GM23338 (cell line): ENCODE results near the gene PLEKHO1. TPM values are rescaled to one million over a fixed set of nuclear protein-coding genes. Genes with fewer than 3 reads are reported as not detected.

ENCODE experiments used
- ATAC-seq: fragments of 200-7000 bp; cut with Tn5 transposase; 3 replicates; pipeline ENCODE4 v1.9.1; 2020
- DNase-seq: peaks from one replicate; pipeline ENCODE4 v3.0.0-alpha.2; 2015; ENCODE audit warnings: low spot score
- H2AFZ ChIP-seq: fragments of 200-600 bp; sonication (generic); 2 replicates; pipeline ENCODE4 v1.8.0; 2016; ENCODE audit warnings: antibody characterized with exemption, mild to moderate bottlenecking, moderate library complexity
- H3F3A ChIP-seq: fragments of 200-600 bp; sonication (generic); replicated peaks from 2 replicates; pipeline ENCODE4 v1.8.0; 2017; ENCODE audit warnings: antibody characterized with exemption, mixed run types, low read depth
- H3K27ac ChIP-seq: fragments of 200-600 bp; sonication (generic); 2 replicates; pipeline ENCODE4 v1.6.1; 2016; ENCODE audit warnings: low read depth
- H3K27me3 ChIP-seq: fragments of 200-600 bp; sonication (generic); 2 replicates; pipeline ENCODE4 v1.8.0; 2016; ENCODE audit warnings: mild to moderate bottlenecking, mixed run types, moderate library complexity; ENCODE audit not compliant: insufficient read depth
- H3K36me3 ChIP-seq: fragments of 200-600 bp; sonication (generic); 2 replicates; pipeline ENCODE4 v1.8.0; 2016; ENCODE audit warnings: mild to moderate bottlenecking; ENCODE audit not compliant: insufficient read depth
- H3K4me1 ChIP-seq: fragments of 200-600 bp; sonication (generic); 2 replicates; pipeline ENCODE4 v1.8.0; 2016; ENCODE audit warnings: mild to moderate bottlenecking, moderate library complexity; ENCODE audit not compliant: insufficient read depth
- H3K4me2 ChIP-seq: fragments of 200-600 bp; sonication (generic); 2 replicates; pipeline ENCODE4 v1.7.1; 2017; ENCODE audit warnings: mixed run types
- H3K4me3 ChIP-seq: fragments of 200-600 bp; sonication (generic); 2 replicates; pipeline ENCODE4 v1.6.1; 2016; ENCODE audit warnings: mixed run types
- H3K79me2 ChIP-seq: fragments of 200-600 bp; sonication (generic); replicated peaks from 2 replicates; pipeline ENCODE4 v1.8.0; 2017; ENCODE audit warnings: mild to moderate bottlenecking; ENCODE audit not compliant: insufficient read depth
- H3K9me2 ChIP-seq: fragments of 200-600 bp; sonication (generic); 2 replicates; pipeline ENCODE4 v1.8.0; 2017; ENCODE audit not compliant: insufficient read depth
- H4K20me1 ChIP-seq: fragments of 200-600 bp; sonication (generic); replicated peaks from 2 replicates; pipeline ENCODE4 v1.8.0; 2017; ENCODE audit warnings: mild to moderate bottlenecking; ENCODE audit not compliant: insufficient read depth
- H3K27ac Mint-ChIP-seq: 2 replicates; pipeline ENCODE4 v1.8.0; 2020; ENCODE audit warnings: inconsistent platforms, mild to moderate bottlenecking, moderate library complexity, mixed read lengths
- H3K27me3 Mint-ChIP-seq: 3 replicates; pipeline ENCODE4 v1.8.0; 2022; ENCODE audit warnings: low read depth, mild to moderate bottlenecking, moderate library complexity, mixed read lengths, inconsistent platforms; ENCODE audit not compliant: insufficient read depth, poor library complexity
- H3K36me3 Mint-ChIP-seq: 3 replicates; pipeline ENCODE4 v1.8.0; 2021; ENCODE audit warnings: low read depth, mild to moderate bottlenecking, inconsistent platforms, moderate library complexity, mixed read lengths
- H3K4me1 Mint-ChIP-seq: 3 replicates; pipeline ENCODE4 v1.8.0; 2020; ENCODE audit warnings: mild to moderate bottlenecking, inconsistent platforms, mixed read lengths
- H3K4me3 Mint-ChIP-seq: 3 replicates; pipeline ENCODE4 v1.8.0; 2021; ENCODE audit warnings: moderate library complexity, mild to moderate bottlenecking, inconsistent platforms, mixed read lengths
- H3K9me3 Mint-ChIP-seq: 3 replicates; pipeline ENCODE4 v1.8.0; 2020; ENCODE audit warnings: moderate library complexity, mild to moderate bottlenecking, inconsistent platforms, mixed read lengths
- CREB1 ChIP-seq: fragments of 250-450 bp; sonication (Bioruptor Pico); IDR thresholded peaks from 2 replicates; pipeline ENCODE4 v1.5.0; 2020; ENCODE audit warnings: low read depth, mild to moderate bottlenecking, moderate library complexity
- ETS1 ChIP-seq: IDR thresholded peaks from 2 replicates; pipeline ENCODE4 v1.6.1; 2016; ENCODE audit warnings: antibody characterized with exemption
- POLR2AphosphoS5 ChIP-seq: IDR thresholded peaks from 2 replicates; pipeline ENCODE4 v1.6.1; 2016; ENCODE audit warnings: antibody characterized with exemption, low read depth
- REST ChIP-seq: IDR thresholded peaks from one replicate; pipeline ENCODE4 v1.6.1; 2018; ENCODE audit warnings: antibody characterized with exemption; ENCODE audit not compliant: unreplicated experiment
- polyA plus RNA-seq: library from polyadenylated mRNA; unstranded; fragments of >200 nt; fragmentation: Nextera tagmentation; extraction: Ambion mirVana; gene quantifications from 2 replicates; pipeline ENCODE4 v1.2.1, GENCODE V29; 2016
- total RNA-seq: library from RNA; depleted of rRNA; stranded (reverse); fragments of >200 nt; shearing (Covaris generic); gene quantifications from 2 replicates; pipeline ENCODE4 v1.2.3, GENCODE V29; 2014
- TF ChIP-seq, protein P1 (sequence below), 2 experiments: fragments of 200-600 bp in 1 of 2; sonication (generic) in 1 of 2; conservative IDR thresholded peaks; 2 replicates each; pipeline versions ENCODE4 v1.5.1 to v1.6.1; 2016 to 2017; ENCODE audit warnings: antibody characterized with exemption in 2 of 2, low read depth in 2 of 2, mild to moderate bottlenecking in 2 of 2, moderate library complexity in 1 of 2
- TF ChIP-seq, protein P2 (sequence below): fragments of 250-450 bp; sonication (Bioruptor Pico); IDR thresholded peaks from 2 replicates; pipeline ENCODE4 v1.5.0; 2020; ENCODE audit warnings: mild to moderate bottlenecking, moderate library complexity

PLEKHO1 gene
- total and polyA plus RNA-seq, 2 experiments from 2014 or later = 34.3 to 36.7 TPM

DNA sequence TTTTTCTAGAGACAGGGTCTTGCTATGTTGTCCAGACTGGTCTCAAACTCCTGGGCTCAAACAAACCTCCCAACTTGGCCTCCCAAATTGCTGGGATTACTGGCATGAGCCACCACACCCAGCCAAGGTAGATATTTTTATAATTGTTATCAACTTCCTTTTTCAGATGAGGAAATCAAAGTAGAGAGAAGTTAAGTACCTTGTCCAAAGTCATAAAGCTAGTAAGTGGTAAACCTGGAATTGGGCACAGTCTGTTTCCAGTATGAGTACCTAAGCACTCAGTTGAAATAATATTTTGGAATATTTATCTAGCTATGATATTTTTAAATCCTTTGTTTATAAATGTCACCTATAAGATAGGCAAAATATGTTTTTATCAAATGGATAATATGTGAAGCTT lies 22.3 kb upstream of the PLEKHO1 start:
- Histone ChIP-seq H3K4me1 (no peaks in the 10 kb centered on the region), H3K27me3 (no peaks in the 10 kb centered on the region), H3K36me3 (no peaks in the 10 kb centered on the region), H3K4me3 (no peak overlapping the region), H3K79me2 (no peaks in the 10 kb centered on the region), H3K9me2 (no peaks in the 10 kb centered on the region), H3K27ac (no peak overlapping the region), H3F3A (no peaks in the 10 kb centered on the region), H2AFZ (no peak overlapping the region), H3K4me2 (no peak overlapping the region), H4K20me1 (no peaks in the 10 kb centered on the region)
- Mint-ChIP-seq H3K27ac (no peak overlapping the region), H3K4me1 (no peaks in the 10 kb centered on the region), H3K4me3 (no peak overlapping the region), H3K9me3 (no peaks in the 10 kb centered on the region; the same call in 2 of the 3 replicates), H3K36me3 (no peaks in the 10 kb centered on the region; the same call in 2 of the 3 replicates), H3K27me3 (no peaks in the 10 kb centered on the region)
- DNase-seq = no peak
- no peak for ATAC-seq
- TF ChIP-seq ETS1 (no peak), REST (no peak), POLR2AphosphoS5 (no peak), CREB1 (CRISPR knock-in tag) (no peak)
- TF ChIP-seq, protein P1, sequence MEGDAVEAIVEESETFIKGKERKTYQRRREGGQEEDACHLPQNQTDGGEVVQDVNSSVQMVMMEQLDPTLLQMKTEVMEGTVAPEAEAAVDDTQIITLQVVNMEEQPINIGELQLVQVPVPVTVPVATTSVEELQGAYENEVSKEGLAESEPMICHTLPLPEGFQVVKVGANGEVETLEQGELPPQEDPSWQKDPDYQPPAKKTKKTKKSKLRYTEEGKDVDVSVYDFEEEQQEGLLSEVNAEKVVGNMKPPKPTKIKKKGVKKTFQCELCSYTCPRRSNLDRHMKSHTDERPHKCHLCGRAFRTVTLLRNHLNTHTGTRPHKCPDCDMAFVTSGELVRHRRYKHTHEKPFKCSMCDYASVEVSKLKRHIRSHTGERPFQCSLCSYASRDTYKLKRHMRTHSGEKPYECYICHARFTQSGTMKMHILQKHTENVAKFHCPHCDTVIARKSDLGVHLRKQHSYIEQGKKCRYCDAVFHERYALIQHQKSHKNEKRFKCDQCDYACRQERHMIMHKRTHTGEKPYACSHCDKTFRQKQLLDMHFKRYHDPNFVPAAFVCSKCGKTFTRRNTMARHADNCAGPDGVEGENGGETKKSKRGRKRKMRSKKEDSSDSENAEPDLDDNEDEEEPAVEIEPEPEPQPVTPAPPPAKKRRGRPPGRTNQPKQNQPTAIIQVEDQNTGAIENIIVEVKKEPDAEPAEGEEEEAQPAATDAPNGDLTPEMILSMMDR (conservative IDR thresholded peaks at IDR 0.05; ENCODE audit: low read depth in 2 of 2) = no peak
- TF ChIP-seq, protein P2, sequence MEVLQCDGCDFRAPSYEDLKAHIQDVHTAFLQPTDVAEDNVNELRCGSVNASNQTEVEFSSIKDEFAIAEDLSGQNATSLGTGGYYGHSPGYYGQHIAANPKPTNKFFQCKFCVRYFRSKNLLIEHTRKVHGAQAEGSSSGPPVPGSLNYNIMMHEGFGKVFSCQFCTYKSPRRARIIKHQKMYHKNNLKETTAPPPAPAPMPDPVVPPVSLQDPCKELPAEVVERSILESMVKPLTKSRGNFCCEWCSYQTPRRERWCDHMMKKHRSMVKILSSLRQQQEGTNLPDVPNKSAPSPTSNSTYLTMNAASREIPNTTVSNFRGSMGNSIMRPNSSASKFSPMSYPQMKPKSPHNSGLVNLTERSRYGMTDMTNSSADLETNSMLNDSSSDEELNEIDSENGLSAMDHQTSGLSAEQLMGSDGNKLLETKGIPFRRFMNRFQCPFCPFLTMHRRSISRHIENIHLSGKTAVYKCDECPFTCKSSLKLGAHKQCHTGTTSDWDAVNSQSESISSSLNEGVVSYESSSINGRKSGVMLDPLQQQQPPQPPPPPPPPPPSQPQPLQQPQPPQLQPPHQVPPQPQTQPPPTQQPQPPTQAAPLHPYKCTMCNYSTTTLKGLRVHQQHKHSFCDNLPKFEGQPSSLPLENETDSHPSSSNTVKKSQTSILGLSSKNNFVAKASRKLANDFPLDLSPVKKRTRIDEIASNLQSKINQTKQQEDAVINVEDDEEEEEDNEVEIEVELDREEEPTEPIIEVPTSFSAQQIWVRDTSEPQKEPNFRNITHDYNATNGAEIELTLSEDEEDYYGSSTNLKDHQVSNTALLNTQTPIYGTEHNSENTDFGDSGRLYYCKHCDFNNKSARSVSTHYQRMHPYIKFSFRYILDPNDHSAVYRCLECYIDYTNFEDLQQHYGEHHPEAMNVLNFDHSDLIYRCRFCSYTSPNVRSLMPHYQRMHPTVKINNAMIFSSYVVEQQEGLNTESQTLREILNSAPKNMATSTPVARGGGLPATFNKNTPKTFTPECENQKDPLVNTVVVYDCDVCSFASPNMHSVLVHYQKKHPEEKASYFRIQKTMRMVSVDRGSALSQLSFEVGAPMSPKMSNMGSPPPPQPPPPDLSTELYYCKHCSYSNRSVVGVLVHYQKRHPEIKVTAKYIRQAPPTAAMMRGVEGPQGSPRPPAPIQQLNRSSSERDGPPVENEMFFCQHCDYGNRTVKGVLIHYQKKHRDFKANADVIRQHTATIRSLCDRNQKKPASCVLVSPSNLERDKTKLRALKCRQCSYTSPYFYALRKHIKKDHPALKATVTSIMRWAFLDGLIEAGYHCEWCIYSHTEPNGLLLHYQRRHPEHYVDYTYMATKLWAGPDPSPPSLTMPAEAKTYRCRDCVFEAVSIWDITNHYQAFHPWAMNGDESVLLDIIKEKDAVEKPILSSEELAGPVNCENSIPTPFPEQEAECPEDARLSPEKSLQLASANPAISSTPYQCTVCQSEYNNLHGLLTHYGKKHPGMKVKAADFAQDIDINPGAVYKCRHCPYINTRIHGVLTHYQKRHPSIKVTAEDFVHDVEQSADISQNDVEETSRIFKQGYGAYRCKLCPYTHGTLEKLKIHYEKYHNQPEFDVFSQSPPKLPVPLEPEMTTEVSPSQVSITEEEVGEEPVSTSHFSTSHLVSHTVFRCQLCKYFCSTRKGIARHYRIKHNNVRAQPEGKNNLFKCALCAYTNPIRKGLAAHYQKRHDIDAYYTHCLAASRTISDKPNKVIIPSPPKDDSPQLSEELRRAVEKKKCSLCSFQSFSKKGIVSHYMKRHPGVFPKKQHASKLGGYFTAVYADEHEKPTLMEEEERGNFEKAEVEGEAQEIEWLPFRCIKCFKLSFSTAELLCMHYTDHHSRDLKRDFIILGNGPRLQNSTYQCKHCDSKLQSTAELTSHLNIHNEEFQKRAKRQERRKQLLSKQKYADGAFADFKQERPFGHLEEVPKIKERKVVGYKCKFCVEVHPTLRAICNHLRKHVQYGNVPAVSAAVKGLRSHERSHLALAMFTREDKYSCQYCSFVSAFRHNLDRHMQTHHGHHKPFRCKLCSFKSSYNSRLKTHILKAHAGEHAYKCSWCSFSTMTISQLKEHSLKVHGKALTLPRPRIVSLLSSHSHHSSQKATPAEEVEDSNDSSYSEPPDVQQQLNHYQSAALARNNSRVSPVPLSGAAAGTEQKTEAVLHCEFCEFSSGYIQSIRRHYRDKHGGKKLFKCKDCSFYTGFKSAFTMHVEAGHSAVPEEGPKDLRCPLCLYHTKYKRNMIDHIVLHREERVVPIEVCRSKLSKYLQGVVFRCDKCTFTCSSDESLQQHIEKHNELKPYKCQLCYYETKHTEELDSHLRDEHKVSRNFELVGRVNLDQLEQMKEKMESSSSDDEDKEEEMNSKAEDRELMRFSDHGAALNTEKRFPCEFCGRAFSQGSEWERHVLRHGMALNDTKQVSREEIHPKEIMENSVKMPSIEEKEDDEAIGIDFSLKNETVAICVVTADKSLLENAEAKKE (CRISPR knock-in tag) = no peak
